ENCODE measurements around the gene EFCAB5.

DNA sequence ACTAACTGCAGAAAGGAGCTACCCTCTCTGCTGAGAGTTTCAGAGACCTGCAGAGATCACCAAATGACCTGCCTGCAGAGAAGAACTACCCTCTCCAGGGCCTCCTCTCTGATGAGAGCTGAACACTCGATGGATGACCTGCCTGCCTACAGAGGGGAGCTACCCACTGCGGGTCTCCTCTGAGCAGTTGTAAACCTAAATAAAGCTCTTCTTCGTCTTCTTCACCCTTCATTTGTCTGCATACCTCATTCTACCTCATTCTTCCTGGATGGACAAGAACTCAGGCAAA, 35.6 kb upstream of the EFCAB5 start:
- TF ChIP-seq, protein P1, sequence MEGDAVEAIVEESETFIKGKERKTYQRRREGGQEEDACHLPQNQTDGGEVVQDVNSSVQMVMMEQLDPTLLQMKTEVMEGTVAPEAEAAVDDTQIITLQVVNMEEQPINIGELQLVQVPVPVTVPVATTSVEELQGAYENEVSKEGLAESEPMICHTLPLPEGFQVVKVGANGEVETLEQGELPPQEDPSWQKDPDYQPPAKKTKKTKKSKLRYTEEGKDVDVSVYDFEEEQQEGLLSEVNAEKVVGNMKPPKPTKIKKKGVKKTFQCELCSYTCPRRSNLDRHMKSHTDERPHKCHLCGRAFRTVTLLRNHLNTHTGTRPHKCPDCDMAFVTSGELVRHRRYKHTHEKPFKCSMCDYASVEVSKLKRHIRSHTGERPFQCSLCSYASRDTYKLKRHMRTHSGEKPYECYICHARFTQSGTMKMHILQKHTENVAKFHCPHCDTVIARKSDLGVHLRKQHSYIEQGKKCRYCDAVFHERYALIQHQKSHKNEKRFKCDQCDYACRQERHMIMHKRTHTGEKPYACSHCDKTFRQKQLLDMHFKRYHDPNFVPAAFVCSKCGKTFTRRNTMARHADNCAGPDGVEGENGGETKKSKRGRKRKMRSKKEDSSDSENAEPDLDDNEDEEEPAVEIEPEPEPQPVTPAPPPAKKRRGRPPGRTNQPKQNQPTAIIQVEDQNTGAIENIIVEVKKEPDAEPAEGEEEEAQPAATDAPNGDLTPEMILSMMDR (IDR thresholded peaks at IDR 0.05): no peak
- TF ChIP-seq POLR2A (IDR thresholded peaks at IDR 0.05): no peak

Measured in adrenal gland (tissue), 5 donors.